Medulla oblongata (tissue), 1 donor: ENCODE data around the gene CTPS2.
"Not testable (repeated sequence)": the region's sequence is repeated elsewhere in the genome, so short reads cannot be mapped to it uniquely, and the experiment has no call there.

ENCODE experiments used
- DNase-seq: peaks from one replicate; pipeline ENCODE4 v3.0.0-alpha.2; 2015; ENCODE audit errors: extremely low spot score

CTPS2 gene

GRCh38 chrX:16604337-16604736, 108.1 kb downstream of the CTPS2 start:
- no peak for DNase-seq

- no peak for DNase-seq
Measured at GRCh38 chrX:16603822-16604221, 108.6 kb downstream of the CTPS2 start.

GRCh38 chrX:16603235-16603634, 109.2 kb downstream of the CTPS2 start:
- DNase-seq: not testable (repeated sequence)

- no peak for DNase-seq
Measured at GRCh38 chrX:16601885-16602284, 110.6 kb downstream of the CTPS2 start.

- DNase-seq: no peak
Measured at GRCh38 chrX:16594490-16594889, 118.0 kb downstream of the CTPS2 start.

- no peak for DNase-seq
Measured at GRCh38 chrX:16593801-16594200, 118.7 kb downstream of the CTPS2 start.

GRCh38 chrX:16592194-16592770, 120.2 kb downstream of the CTPS2 start:
- DNase-seq: no peak

GRCh38 chrX:16589826-16590225, 122.6 kb downstream of the CTPS2 start:
- no peak for DNase-seq

GRCh38 chrX:16589211-16589610, 123.3 kb downstream of the CTPS2 start:
- no peak for DNase-seq

GRCh38 chrX:16588266-16588665, 124.2 kb downstream of the CTPS2 start:
- no peak for DNase-seq

- no peak for DNase-seq
Measured at GRCh38 chrX:16587836-16588235, 124.6 kb downstream of the CTPS2 start.

GRCh38 chrX:16586377-16587112, 125.9 kb downstream of the CTPS2 start:
- no peak for DNase-seq

GRCh38 chrX:16585486-16586376, 126.7 kb downstream of the CTPS2 start:
- DNase-seq: no peak

- not testable (repeated sequence) for DNase-seq
Measured at GRCh38 chrX:16580004-16580797, 132.3 kb downstream of the CTPS2 start.

- no peak for DNase-seq
Measured at GRCh38 chrX:16579517-16579916, 133.0 kb downstream of the CTPS2 start.

GRCh38 chrX:16578218-16578617, 134.3 kb downstream of the CTPS2 start:
- DNase-seq: no peak

GRCh38 chrX:16577483-16578029, 134.9 kb downstream of the CTPS2 start:
- DNase-seq: no peak

GRCh38 chrX:16575388-16575787, 137.1 kb downstream of the CTPS2 start:
- not testable (repeated sequence) for DNase-seq

GRCh38 chrX:16573781-16574180, 138.7 kb downstream of the CTPS2 start:
- peak; percentile 3 for DNase-seq

- DNase-seq: no peak
Measured at GRCh38 chrX:16567681-16568080, 144.8 kb downstream of the CTPS2 start.

- DNase-seq: no peak
Measured at GRCh38 chrX:16566571-16566970, 145.9 kb downstream of the CTPS2 start.
